ENCODE measurements around the gene SLC6A9. TPM values are rescaled to one million over a fixed set of nuclear protein-coding genes. Genes with fewer than 3 reads are reported as not detected.

SLC6A9 gene
- total RNA-seq, 1 donor from 2014 or later = 4.7 TPM

- no peaks in the 10 kb centered on the region for H3K27me3 ChIP-seq
- intact Hi-C loops (cut with DNase I) = loop anchor here (1.0 kb wide), 2 partner anchors 22 to 23 kb away; partner anchors contain the start of genes CCDC24 and IPO13
- H3K4me3 ChIP-seq = peak overlapping the region in 1 of 2 donors; percentile 83
- H3K27ac ChIP-seq = no peak overlapping the region
- no peak for DNase-seq (ENCODE audit: low spot score in 2 of 2)
- peaks cover 13 to 15% of the 10 kb centered on the region in 2 donors for H3K36me3 ChIP-seq
- peaks cover 6 to 8% of the 10 kb centered on the region in 2 donors for H3K4me1 ChIP-seq
- H3K9me3 ChIP-seq = no peaks in the 10 kb centered on the region
- no peak for TF ChIP-seq CTCF (IDR thresholded peaks at IDR 0.05)
These were observed 61.9 kb downstream of the SLC6A9 start for GRCh38 chr1:43969416-43969745.

GRCh38 chr1:43968348-43968948 is 62.8 kb downstream of the SLC6A9 start:
- H3K4me3 ChIP-seq = no peak overlapping the region
- H3K36me3 ChIP-seq = peaks cover 19 to 20% of the 10 kb centered on the region in 2 donors
- intact Hi-C loops (cut with DNase I) = no loop called here
- H3K4me1 ChIP-seq = peaks cover 6 to 8% of the 10 kb centered on the region in 2 donors
- H3K9me3 ChIP-seq = no peaks in the 10 kb centered on the region
- no peak overlapping the region for H3K27ac ChIP-seq
- no peak for DNase-seq (ENCODE audit: low spot score in 2 of 2)
- TF ChIP-seq CTCF (IDR thresholded peaks at IDR 0.05) = no peak
- no peaks in the 10 kb centered on the region for H3K27me3 ChIP-seq

GRCh38 chr1:43965316-43965715 is 65.9 kb downstream of the SLC6A9 start:
- H3K4me3 ChIP-seq = no peak overlapping the region
- intact Hi-C loops (cut with DNase I) = no loop called here
- no peaks in the 10 kb centered on the region for H3K27me3 ChIP-seq
- no peak overlapping the region for H3K27ac ChIP-seq
- H3K9me3 ChIP-seq = no peaks in the 10 kb centered on the region
- peaks cover under 1 to 2% of the 10 kb centered on the region in 2 donors for H3K4me1 ChIP-seq
- peaks cover 37 to 39% of the 10 kb centered on the region in 2 donors for H3K36me3 ChIP-seq
- no peak for DNase-seq (ENCODE audit: low spot score in 2 of 2)
- TF ChIP-seq CTCF (IDR thresholded peaks at IDR 0.05) = no peak

GRCh38 chr1:43963890-43964289 is 67.4 kb downstream of the SLC6A9 start:
- no peak for DNase-seq (ENCODE audit: low spot score in 2 of 2)
- intact Hi-C loops (cut with DNase I) = no loop called here
- H3K4me3 ChIP-seq = no peak overlapping the region
- no peak overlapping the region for H3K27ac ChIP-seq
- H3K9me3 ChIP-seq = no peaks in the 10 kb centered on the region
- H3K4me1 ChIP-seq = no peaks in the 10 kb centered on the region
- H3K36me3 ChIP-seq = peaks cover 40 to 53% of the 10 kb centered on the region in 2 donors
- TF ChIP-seq CTCF (IDR thresholded peaks at IDR 0.05) = no peak
- H3K27me3 ChIP-seq = no peaks in the 10 kb centered on the region

- no peaks in the 10 kb centered on the region for H3K4me1 ChIP-seq
- TF ChIP-seq CTCF (IDR thresholded peaks at IDR 0.05) = no peak
- peaks cover 49 to 62% of the 10 kb centered on the region in 2 donors for H3K36me3 ChIP-seq
- intact Hi-C loops (cut with DNase I) = no loop called here
- no peak overlapping the region for H3K4me3 ChIP-seq
- no peak overlapping the region for H3K27ac ChIP-seq
- DNase-seq (ENCODE audit: low spot score in 2 of 2) = no peak
- H3K9me3 ChIP-seq = no peaks in the 10 kb centered on the region
- no peaks in the 10 kb centered on the region for H3K27me3 ChIP-seq
These were observed 68.3 kb downstream of the SLC6A9 start for GRCh38 chr1:43963006-43963405.

GRCh38 chr1:43962324-43962723 is 68.9 kb downstream of the SLC6A9 start:
- peaks cover 56 to 69% of the 10 kb centered on the region in 2 donors for H3K36me3 ChIP-seq
- no peak overlapping the region for H3K4me3 ChIP-seq
- no peak for TF ChIP-seq CTCF (IDR thresholded peaks at IDR 0.05)
- no peak for DNase-seq (ENCODE audit: low spot score in 2 of 2)
- no peak overlapping the region for H3K27ac ChIP-seq
- H3K9me3 ChIP-seq = no peaks in the 10 kb centered on the region
- intact Hi-C loops (cut with DNase I) = no loop called here
- H3K27me3 ChIP-seq = no peaks in the 10 kb centered on the region
- no peaks in the 10 kb centered on the region for H3K4me1 ChIP-seq
